Nephron (organoid): ENCODE measurements around the gene PIM2.
"Not testable (repeated sequence)": the region's sequence is repeated elsewhere in the genome, so short reads cannot be mapped to it uniquely, and the experiment has no call there.

ENCODE experiments used
- H3K27ac Mint-ChIP-seq, 3 experiments: 2 replicates each; pipeline ENCODE4 v1.8.0; 2020; ENCODE audit warnings: mixed read lengths in 3 of 3, mild to moderate bottlenecking in 2 of 3, moderate library complexity in 1 of 3
- H3K27me3 Mint-ChIP-seq: 2 replicates; pipeline ENCODE4 v1.8.0; 2021; ENCODE audit warnings: low read depth, mild to moderate bottlenecking, moderate library complexity, mixed read lengths
- H3K36me3 Mint-ChIP-seq: 2 replicates; pipeline ENCODE4 v1.8.0; 2020; ENCODE audit warnings: low read depth, mixed read lengths
- H3K4me1 Mint-ChIP-seq: 2 replicates; pipeline ENCODE4 v1.8.0; 2020; ENCODE audit warnings: mixed read lengths
- H3K4me3 Mint-ChIP-seq, 3 experiments: 2 replicates each; pipeline ENCODE4 v1.8.0; 2020; ENCODE audit warnings: mild to moderate bottlenecking in 3 of 3, mixed read lengths in 3 of 3, moderate library complexity in 2 of 3
- H3K9me3 Mint-ChIP-seq: 2 replicates; pipeline ENCODE4 v1.8.0; 2020; ENCODE audit warnings: mixed read lengths
- CTCF ChIP-seq, 3 experiments: fragments of 200-600 bp; sonication (generic); IDR thresholded peaks; one replicate each; pipeline ENCODE4 v1.5.0; 2021; ENCODE audit warnings: antibody characterized with exemption in 3 of 3; ENCODE audit not compliant: unreplicated experiment in 3 of 3

PIM2 gene

GRCh38 chrX:48890934-48891401, 27.9 kb downstream of the PIM2 start:
- Mint-ChIP-seq H3K36me3 (peaks cover 10% of the 10 kb centered on the region), H3K9me3 (peaks cover 16% of the 10 kb centered on the region), H3K4me1 (peaks cover 17% of the 10 kb centered on the region), H3K27me3 (no peaks in the 10 kb centered on the region), H3K27ac (peak overlapping the region; percentile 64 to 87 (median 83)), H3K4me3 (peak overlapping the region; percentile 85 to 89 (median 85))
- no peak for TF ChIP-seq CTCF (IDR thresholded peaks at IDR 0.05; ENCODE audit: unreplicated experiment in 3 of 3)

- Mint-ChIP-seq H3K4me1 (peaks cover 14% of the 10 kb centered on the region), H3K4me3 (peak overlapping the region; percentile 85 to 89 (median 85)), H3K9me3 (peaks cover 16% of the 10 kb centered on the region), H3K36me3 (peaks cover 8% of the 10 kb centered on the region), H3K27me3 (no peaks in the 10 kb centered on the region), H3K27ac (peak overlapping the region; percentile 64 to 87 (median 83))
- TF ChIP-seq CTCF (IDR thresholded peaks at IDR 0.05; ENCODE audit: unreplicated experiment in 3 of 3), result no peak
These were observed 28.4 kb downstream of the PIM2 start for GRCh38 chrX:48890296-48890925.

GRCh38 chrX:48886586-48886985, 32.2 kb downstream of the PIM2 start:
- peaks cover 13% of the 10 kb centered on the region for H3K9me3 Mint-ChIP-seq
- not testable (repeated sequence) for H3K27ac Mint-ChIP-seq, H3K36me3 Mint-ChIP-seq, H3K27me3 Mint-ChIP-seq, H3K4me3 Mint-ChIP-seq, H3K4me1 Mint-ChIP-seq

- no peaks in the 10 kb centered on the region for H3K36me3 Mint-ChIP-seq
- H3K27me3 Mint-ChIP-seq, result no peaks in the 10 kb centered on the region
- TF ChIP-seq CTCF (IDR thresholded peaks at IDR 0.05; ENCODE audit: unreplicated experiment in 3 of 3), result no peak
- peaks cover 3% of the 10 kb centered on the region for H3K9me3 Mint-ChIP-seq
- H3K4me3 Mint-ChIP-seq, result no peak overlapping the region
- no peak overlapping the region for H3K27ac Mint-ChIP-seq
- H3K4me1 Mint-ChIP-seq, result no peaks in the 10 kb centered on the region
These were observed 35.1 kb downstream of the PIM2 start for GRCh38 chrX:48883729-48884128.

- not testable (repeated sequence) for H3K36me3 Mint-ChIP-seq, H3K27ac Mint-ChIP-seq, H3K27me3 Mint-ChIP-seq, H3K4me1 Mint-ChIP-seq, H3K4me3 Mint-ChIP-seq, H3K9me3 Mint-ChIP-seq
These were observed 41.9 kb downstream of the PIM2 start for GRCh38 chrX:48876944-48877343.

GRCh38 chrX:48872017-48872416, 46.8 kb downstream of the PIM2 start:
- not testable (repeated sequence) for H3K4me1 Mint-ChIP-seq, H3K4me3 Mint-ChIP-seq, H3K36me3 Mint-ChIP-seq, H3K27me3 Mint-ChIP-seq, H3K27ac Mint-ChIP-seq, H3K9me3 Mint-ChIP-seq

- Mint-ChIP-seq H3K27ac (no peak overlapping the region), H3K36me3 (no peaks in the 10 kb centered on the region), H3K9me3 (peaks cover 6% of the 10 kb centered on the region), H3K27me3 (peaks cover 3% of the 10 kb centered on the region), H3K4me1 (no peaks in the 10 kb centered on the region), H3K4me3 (no peak overlapping the region)
- no peak for TF ChIP-seq CTCF (IDR thresholded peaks at IDR 0.05; ENCODE audit: unreplicated experiment in 3 of 3)
These were observed 54.6 kb downstream of the PIM2 start for GRCh38 chrX:48864210-48864609.
